Activated CD8-positive, alpha-beta T cell treated with anti-CD3 and anti-CD28 coated beads for 36 hours (primary cell): Measurements from ENCODE around the gene AFDN. TPM values are rescaled to one million over a fixed set of nuclear protein-coding genes. Genes with fewer than 3 reads are reported as not detected.

ENCODE experiments used
- ATAC-seq: fragments of 200-7000 bp; cut with Tn5 transposase; one replicate; pipeline ENCODE4 v1.10.0; 2021; ENCODE audit warnings: mild to moderate bottlenecking, moderate library complexity
- CTCF ChIA-PET: fragments of 350-600 bp; sonication (Branson Sonifier 250); formaldehyde crosslinking; loops from one replicate; lab custom pipeline; 2021; ENCODE audit warnings: antibody characterized with exemption; lab: Charles Lee
- POLR2A ChIA-PET: fragments of 350-600 bp; sonication (Branson Sonifier 250); formaldehyde crosslinking; loops from one replicate; lab custom pipeline; 2021; ENCODE audit warnings: antibody characterized with exemption; lab: Charles Lee
- DNase-seq: peaks from one replicate; pipeline ENCODE4 v3.0.0-alpha.2; 2020
- H3K27ac Mint-ChIP-seq: one replicate; pipeline ENCODE4 v1.8.0; 2021; ENCODE audit warnings: mild to moderate bottlenecking, mixed read lengths
- H3K27me3 Mint-ChIP-seq: one replicate; pipeline ENCODE4 v1.8.0; 2021; ENCODE audit warnings: mixed read lengths
- H3K36me3 Mint-ChIP-seq: one replicate; pipeline ENCODE4 v1.8.0; 2021; ENCODE audit warnings: low read depth, mixed read lengths
- H3K4me1 Mint-ChIP-seq: one replicate; pipeline ENCODE4 v1.8.0; 2021; ENCODE audit warnings: low read depth, mixed read lengths
- H3K4me3 Mint-ChIP-seq: one replicate; pipeline ENCODE4 v1.8.0; 2021; ENCODE audit warnings: mild to moderate bottlenecking, moderate library complexity, mixed read lengths
- H3K9me3 Mint-ChIP-seq: one replicate; pipeline ENCODE4 v1.8.0; 2021; ENCODE audit warnings: mixed read lengths
- CTCF ChIP-seq: fragments of 200-600 bp; IDR thresholded peaks from one replicate; pipeline ENCODE4 v1.8.0; 2022; ENCODE audit warnings: antibody characterized with exemption, mild to moderate bottlenecking
- intact Hi-C: fragments of 100-400 bp; cut with micrococcal nuclease; formaldehyde crosslinking; loops from one replicate; pipeline ENCODE4 v1.10.0; 2022
- total RNA-seq, 2 experiments: library from RNA; stranded (reverse); gene quantifications; one replicate each; pipeline ENCODE4 v1.2.3, GENCODE V29; 2021

Gene AFDN
- total RNA-seq, 2 experiments from 2014 or later = 13.0 to 14.1 TPM

DNA sequence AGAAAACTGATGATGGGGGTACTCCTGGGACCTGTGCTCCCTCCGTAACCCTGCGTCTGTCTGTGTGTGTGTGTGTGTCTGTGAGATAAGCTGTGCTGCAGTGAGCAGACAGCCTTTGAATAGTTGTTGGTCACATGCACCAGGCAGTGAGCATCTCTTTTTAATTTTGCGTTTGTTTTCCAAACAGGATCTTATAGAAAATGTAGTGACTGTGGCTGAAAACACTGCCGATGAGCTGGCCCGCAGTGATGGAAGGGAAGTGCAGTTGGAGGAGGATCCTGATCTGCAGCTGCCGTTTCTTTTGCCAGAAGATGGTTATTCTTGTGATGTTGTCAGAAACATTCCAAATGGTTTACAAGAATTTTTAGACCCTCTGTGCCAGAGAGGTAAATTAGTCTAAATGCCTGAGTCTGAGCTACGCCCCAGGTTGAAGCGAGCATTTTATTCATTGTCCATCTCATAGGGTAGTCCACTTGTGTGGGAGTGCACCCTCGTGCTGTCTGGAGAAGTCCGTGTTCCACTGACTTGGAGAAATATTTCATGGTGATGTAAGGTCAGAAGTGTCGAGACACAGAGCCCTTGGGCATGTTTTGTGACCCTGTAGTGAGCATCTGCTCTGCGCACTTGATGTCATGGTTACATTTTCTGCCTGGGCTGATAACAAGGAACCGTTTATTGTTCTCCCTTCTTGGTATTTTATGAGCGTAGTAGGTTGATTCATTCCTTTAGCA is 92.0 kb downstream of the AFDN start:
- ATAC-seq (no peak), DNase-seq (no peak)
- POLR2A ChIA-PET = no interaction called here
- CTCF ChIA-PET = interaction anchor here (1.6 kb wide), 1 partner anchor 20 kb away, joined by 4 read pairs; no protein-coding TSS in a partner anchor
- Mint-ChIP-seq H3K4me3 (no peak overlapping the region), H3K9me3 (no peaks in the 10 kb centered on the region), H3K27me3 (no peaks in the 10 kb centered on the region), H3K27ac (no peak overlapping the region), H3K36me3 (no peaks in the 10 kb centered on the region), H3K4me1 (no peaks in the 10 kb centered on the region)
- intact Hi-C loops = no loop called here
- TF ChIP-seq CTCF = no peak

DNA sequence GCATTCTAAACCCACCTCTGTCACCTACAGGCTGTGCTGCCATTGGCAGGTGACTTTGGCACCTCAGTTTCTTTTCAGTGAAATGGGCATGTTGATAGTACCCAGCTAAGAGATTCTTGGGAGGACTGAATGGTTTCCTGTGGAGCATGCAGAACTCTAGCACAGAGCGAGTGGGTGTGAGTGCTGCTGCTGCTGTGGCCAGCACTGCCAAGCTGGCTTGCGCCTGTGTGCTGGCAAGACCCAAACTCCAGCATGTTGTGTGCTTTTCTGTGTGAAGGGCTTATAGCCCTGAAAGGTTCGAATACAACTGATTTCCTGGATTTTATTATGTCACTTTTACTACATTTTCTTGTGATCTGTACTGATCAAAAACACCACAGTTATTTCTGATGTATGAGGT is 92.6 kb downstream of the AFDN start:
- no peak overlapping the region for H3K27ac Mint-ChIP-seq
- H3K27me3 Mint-ChIP-seq = no peaks in the 10 kb centered on the region
- intact Hi-C loops = no loop called here
- DNase-seq (no peak), ATAC-seq (no peak)
- ChIA-PET POLR2A (no interaction called here), CTCF (no interaction called here)
- H3K36me3 Mint-ChIP-seq = no peaks in the 10 kb centered on the region
- no peaks in the 10 kb centered on the region for H3K4me1 Mint-ChIP-seq
- no peaks in the 10 kb centered on the region for H3K9me3 Mint-ChIP-seq
- H3K4me3 Mint-ChIP-seq = no peak overlapping the region
- TF ChIP-seq CTCF = no peak

GRCh38 chr6:167920165-167920564 is 93.5 kb downstream of the AFDN start:
- Mint-ChIP-seq H3K4me3 (no peak overlapping the region), H3K27me3 (no peaks in the 10 kb centered on the region), H3K27ac (no peak overlapping the region), H3K4me1 (no peaks in the 10 kb centered on the region), H3K36me3 (no peaks in the 10 kb centered on the region), H3K9me3 (no peaks in the 10 kb centered on the region)
- no peak for TF ChIP-seq CTCF
- DNase-seq = no peak
- no peak for ATAC-seq
- POLR2A ChIA-PET = no interaction called here
- intact Hi-C loops = no loop called here
- CTCF ChIA-PET = no interaction called here

DNA sequence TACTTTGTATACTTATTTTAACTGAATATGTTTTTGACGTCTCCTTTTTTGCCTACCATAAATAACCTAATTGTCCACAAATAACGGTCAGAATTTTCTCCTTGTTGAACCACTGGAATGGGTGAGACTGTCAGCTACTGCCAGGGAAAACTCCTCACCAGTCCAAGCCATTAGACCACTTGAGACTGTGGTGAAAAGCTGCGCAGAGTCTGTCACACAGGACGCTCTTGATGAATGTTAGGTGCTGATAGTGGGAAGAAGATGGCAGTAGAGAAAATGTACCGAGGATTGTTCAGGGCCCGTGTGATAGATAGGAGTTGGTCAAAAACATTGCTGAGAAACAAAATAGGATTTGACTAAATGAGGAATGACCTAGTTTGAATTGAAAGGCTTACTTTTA is 95.1 kb downstream of the AFDN start:
- Mint-ChIP-seq H3K4me1 (no peaks in the 10 kb centered on the region), H3K36me3 (no peaks in the 10 kb centered on the region)
- POLR2A ChIA-PET = no interaction called here

More for the DNA sequence above, 95.1 kb downstream of the AFDN start:
- intact Hi-C loops = no loop called here
- Mint-ChIP-seq H3K27ac (no peak overlapping the region), H3K27me3 (no peaks in the 10 kb centered on the region), H3K4me3 (no peak overlapping the region), H3K9me3 (no peaks in the 10 kb centered on the region)
- DNase-seq (no peak), ATAC-seq (no peak)
- CTCF ChIA-PET = no interaction called here
- no peak for TF ChIP-seq CTCF
